NCI-H2196 treated with DMSO at 0.1 percent for 48 hours (cell line): ENCODE measurements around the gene ARF1.
A peak's percentile ranks its signal among the peaks of the same experiment; 100 is the strongest.

Experiments used
- DNase-seq: peaks from one replicate; lab custom pipeline; 2025; ENCODE audit not compliant: unreplicated experiment; lab: John Stamatoyannopoulos, UW

ARF1 gene

DNA sequence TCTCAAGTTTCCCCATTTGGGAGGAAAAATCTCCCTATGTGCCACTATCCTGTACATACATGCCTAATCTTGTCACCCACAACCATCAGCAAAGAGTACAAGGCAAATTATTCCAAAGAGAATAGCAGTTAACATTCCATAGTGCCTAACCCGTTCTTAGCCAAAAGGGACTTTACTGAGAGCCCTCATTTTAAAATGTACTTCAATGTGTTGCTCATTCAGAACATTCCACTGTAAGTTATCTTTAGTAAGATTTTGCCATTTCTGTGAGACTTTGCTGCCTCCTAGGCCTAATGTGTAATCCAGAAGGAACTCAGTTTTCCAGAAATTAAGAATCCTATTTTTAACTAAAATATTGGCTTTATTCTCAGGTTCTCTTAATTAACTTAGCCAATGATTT lies 37.8 kb downstream of the ARF1 start:
- no peak for DNase-seq

DNA sequence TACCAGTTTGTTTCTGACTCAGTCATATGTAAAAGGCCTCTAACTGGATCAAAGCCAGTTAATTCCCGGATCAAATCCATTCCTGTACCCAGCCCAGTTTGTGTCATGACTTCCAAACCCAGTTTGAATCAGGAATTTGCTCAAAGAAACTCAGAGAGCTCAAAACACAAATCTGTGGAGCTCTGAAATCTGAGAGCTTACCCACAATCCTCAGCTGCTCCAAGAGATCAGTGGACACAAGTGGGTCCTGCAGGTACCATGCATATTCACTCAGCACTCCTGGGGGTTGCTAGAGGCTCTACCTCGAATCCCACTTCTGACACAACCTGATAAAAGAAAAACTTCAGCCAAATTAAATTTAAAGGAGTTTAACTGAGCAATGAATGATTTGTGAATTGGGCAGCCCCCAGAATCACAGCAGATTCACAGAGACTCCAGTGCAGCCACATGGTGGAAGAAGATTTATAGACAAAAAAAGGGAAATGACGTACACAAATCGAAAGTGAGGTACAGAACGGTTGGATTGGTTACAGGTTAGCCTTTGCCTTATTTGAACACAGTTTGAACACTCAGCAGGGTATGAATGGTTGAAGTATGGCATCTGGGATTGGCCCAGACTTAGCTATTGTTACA lies 38.5 kb downstream of the ARF1 start:
- no peak for DNase-seq

DNA sequence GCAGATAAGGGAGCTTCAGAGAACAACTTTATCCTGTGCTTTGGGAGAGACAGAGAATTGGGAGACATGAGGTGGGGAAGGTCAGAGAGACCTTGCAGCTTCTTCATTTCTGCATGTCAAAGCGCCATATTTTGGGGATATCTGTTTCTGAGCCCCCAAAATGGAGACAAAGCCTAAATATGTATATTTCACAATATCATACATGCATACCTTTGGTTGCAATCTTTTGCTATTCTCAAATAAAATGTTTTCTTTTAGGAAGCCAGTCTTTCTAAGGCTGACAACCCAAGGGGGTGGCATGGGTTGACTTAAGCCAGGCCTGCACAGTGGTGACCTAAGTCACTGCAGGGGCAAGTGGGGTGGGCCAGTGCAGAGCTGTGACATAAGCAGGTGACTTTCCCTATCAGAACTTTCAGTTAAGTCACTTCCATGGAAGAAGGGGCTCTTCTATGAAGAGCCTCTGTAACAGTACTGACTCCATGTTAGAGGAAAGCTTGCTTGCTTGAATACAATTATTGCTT lies 40.5 kb downstream of the ARF1 start:
- DNase-seq = no peak

DNA sequence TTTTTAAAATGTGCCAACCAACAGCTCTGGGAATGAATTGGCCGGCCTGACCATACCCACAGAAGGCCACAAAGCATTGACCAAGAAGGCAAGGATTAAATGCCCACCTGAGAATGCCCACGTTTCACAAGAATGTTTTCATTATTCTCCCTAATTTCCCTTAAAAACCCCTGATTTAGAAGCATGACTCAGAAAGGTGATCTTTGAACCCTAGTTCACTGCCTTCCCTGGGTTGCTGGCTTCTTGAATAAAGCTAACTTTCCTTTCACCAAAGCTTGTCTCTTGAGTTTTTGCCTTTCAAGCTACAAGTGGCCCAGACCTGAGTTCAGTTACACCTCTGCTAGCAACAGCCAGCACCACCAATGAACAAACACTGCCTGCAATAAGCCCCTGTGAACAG lies 41.0 kb downstream of the ARF1 start:
- no peak for DNase-seq

DNA sequence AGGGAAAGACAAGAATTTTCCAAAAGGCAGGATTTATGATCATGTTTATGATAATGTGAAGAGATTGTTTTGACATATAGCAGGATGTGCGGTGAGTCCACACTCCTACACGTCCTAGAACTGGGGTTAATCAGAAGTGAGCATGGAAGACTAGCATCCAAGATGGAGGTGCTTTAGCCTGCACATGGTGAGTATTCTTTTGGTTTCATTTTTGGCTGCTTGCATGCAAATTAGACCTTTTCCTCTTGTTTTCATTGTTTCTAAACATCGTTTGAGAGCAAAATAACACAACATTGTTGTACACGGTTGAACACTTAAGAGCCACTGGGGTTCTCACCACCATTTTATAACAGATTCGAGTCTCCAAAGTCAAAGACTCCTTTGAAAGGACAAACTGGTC lies 42.7 kb downstream of the ARF1 start:
- DNase-seq = no peak

DNA sequence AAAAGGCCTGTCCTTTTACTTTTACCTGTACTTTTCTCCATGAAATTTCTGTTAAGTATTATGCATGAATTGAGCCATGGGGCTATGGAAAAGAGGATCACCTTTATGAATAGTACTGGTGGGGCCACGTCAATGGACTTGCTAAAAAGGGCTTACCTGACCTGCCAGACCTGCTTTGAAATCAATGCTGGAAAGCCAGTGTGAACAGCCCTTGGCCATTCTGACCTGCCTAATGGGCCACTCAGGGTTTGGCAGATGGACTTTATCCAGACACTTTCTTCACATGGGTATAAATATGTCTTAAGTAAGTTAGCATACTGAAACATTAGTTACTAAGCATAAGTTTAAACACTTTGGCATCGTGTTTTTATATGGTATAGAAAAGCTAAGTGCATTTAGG lies 49.3 kb downstream of the ARF1 start:
- DNase-seq = no peak

DNA sequence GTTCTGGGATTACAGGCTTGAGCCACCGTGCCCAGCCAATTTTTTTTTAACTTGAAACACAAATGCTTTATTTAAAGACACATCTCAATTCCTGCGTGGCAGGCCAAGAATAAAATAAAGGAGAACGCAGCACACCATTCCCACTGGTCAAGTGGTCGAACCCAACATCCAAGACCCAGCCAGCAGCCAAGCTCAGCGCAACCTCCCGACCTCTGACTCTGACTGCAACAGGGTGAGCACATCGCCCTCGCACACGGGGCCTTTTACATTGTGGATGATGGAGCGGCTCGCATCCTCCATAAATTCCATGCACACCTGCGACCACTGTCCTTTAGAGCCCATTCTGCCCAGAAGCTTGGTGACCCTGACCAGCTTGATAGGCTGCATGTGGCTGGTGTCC lies 52.1 kb downstream of the ARF1 start:
- no peak for DNase-seq

DNA sequence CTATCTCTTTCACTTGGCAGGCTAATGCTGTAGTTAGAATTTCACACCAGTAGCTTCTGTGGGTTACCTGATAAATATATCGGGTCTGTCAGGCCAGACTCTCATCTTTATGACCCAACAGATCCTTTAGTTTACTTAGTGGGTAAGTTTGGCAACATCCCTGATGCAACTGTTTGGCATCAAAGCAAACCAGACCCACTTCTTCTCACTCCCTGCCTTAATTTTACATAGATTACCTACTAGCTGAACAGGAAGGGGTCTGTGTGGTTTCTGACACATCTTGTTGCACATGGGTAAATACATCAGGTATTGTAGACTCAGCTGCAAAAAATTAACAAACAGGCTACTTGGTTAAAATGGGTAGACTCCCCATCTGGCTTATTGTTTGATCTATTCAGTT lies 54.4 kb downstream of the ARF1 start:
- no peak for DNase-seq

DNA sequence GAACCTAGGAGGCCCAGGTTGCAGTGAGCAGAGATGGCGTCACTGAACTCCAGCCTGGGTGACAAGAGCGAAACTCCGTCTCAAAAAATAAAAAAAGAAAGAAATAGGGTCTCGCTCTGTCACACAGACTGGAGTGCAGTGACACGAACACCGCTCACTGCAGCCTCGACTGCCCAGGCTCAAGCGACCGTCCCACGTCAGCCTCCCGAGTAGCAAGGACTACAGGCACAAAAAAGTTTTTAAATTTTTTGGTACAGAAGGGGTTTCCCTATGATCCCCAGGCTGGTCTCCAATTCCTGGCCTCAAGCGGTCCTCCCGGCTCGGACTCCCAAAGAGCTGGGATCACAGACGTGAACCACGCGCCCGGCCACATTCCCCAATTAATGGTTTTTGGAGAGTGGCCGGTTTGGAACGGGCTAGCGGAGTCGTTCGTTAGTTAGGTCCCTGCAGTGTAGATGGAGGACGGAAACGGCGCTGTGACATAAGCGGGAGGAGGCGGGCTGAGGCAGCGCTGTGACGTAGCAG lies 57.0 kb downstream of the ARF1 start:
- no peak for DNase-seq

DNA sequence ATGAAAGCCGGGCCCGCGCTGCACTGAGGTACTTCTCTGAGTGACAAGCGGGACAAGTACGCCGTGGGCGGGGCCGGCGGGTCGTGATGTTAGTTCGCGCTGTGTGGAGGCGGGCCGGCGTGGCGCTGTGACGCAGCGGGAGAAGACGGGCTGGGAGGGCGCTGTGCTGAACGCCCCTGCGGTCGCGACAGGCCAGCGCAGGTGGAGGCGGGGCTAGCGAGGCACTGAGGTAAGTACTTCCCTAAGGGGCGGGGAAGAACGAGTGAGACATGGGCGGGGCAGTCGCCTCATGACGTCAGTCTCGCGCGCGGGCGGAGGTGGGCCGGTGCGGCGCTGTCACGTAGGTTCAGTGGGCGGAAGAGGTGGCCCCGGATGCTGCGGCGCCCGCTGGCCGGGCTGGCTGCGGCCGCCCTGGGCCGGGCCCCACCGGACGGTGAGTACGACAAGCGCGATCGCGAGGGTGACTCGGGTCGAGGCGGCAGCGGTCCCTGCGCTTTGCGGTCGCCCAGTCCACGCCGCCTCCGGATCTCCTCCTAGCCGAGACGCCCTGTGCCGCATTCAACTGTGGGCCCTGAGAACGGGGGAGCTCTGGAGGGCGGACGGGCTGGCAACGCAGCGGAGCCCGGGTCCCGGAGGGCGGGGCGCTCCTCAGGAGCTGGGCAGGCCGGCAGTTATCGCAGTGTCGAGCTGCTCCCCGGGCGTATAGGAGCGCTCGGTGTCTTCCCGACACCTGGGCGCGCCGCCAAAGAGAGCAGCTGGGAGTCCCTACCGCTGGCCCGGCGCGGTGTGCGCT lies 57.6 kb downstream of the ARF1 start, which contains the start of gene GUK1:
Gene GUK1, plus strand, starts transcription at position 349 of the 793 bp plus-strand sequence. Its CDS starts 24 bp downstream, at position 373.
- DNase-seq = peak; percentile 99

DNA sequence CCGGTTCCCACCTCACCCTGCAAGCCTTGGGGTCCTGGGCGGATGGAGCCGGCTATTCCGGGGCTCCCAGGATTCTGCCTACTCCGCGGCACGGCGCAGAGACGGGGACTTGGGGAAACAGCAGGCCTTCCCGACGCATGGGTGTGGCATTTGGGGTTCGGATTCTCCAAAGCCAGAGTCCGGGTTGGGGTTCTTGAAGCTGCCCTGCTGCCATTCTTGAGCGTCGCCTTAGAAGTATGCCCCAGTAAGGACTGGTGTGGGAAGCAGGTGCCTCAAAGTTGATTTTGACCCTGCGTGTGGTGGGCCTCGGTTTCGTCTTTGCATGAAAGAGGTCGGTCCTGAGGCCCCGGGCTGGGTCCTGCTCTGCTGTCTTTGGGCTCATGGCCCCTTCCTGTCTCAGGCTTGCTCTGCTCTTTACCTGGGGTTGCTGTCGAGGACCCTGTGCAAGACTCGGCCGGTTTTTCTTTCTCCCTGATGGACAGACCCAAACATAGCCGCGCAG lies 58.3 kb downstream of the ARF1 start:
- DNase-seq = no peak

DNA sequence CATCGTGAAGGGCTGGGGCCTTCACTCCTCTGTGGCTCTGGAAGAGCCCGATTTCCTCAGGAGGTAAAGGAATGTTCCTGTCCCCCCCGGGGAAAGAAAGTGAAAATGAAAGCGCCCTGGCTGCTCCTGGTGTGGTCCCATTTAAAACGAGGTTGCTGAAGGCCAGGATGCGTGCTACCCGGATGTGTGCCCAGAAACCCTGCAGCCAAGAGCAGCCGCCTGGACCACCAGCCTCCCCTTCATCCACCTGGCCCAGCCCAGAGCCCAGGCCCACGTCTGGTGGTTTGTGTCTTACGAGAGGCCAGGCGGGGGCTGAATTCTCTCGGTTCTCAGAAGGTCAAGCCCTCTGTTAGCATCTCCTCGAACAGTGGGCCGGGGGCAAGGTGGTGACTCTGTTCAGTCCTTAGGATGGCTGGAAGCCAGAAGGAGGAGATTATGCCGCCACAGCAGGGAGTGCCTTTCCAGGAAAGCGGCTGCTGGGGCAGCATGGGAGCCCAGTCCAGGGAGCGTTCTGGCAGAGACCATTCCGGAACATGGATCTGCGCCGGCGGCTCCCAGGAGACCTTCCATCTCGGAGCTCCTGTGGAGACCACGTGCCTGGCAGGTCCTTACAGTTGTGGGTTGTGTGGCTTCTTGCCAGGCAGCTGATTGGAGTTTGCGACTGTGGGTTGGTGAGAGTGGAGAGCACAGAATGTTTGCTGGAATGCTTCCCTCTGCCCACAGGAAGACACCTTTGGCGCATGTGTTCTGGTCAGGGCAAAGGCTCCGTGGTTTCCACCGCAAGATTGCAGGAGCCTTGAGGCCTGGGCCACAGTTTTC lies 58.9 kb downstream of the ARF1 start:
- no peak for DNase-seq

DNA sequence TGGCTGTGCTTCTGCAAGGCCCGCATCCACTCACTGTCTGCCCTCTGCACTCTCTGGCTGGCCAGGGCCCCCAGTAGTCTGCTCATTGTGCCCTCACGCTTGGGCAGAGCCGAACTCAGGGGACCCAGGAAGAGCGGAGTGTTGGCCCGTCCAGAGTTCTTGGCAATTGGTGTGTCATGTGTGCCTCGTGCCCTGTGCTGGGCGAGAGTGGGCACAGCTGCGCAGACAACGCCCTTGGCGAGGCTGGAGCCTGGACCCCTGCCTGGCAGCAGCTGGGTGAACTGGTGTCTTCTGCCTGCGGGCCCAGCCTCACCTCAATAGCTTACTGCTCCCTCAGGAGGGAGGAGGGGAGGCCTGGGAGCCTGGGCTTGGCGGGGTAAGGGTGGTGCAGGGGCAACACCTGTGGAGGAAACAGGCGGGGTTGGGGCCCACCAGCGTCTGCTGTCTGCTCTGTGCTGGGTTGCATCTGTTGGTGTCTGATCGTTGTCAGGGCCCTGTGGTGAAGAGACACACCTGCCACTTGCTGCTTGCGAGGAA lies 59.7 kb downstream of the ARF1 start:
- no peak for DNase-seq

DNA sequence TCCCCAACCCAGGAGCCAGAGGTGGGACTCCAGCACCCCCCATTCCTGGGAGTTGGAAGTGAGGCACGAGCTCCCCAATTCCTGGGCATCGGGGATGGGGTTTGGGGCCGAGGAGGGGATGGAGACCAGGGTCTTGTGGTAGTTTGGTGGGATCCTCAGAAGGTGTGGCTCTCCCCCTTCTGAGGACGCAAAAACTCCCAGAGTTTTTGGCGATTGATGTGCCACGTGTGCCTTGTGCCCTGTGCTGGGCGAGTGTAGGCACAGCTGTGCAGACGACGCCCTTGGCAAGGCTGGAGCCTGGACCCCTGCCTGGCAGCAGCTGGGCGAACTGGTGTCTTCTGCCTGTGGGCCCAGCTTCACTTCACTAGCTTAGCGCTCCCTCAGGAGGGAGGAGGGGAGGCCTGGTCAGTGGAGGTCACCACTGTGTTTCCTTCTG lies 60.2 kb downstream of the ARF1 start:
- DNase-seq = no peak

DNA sequence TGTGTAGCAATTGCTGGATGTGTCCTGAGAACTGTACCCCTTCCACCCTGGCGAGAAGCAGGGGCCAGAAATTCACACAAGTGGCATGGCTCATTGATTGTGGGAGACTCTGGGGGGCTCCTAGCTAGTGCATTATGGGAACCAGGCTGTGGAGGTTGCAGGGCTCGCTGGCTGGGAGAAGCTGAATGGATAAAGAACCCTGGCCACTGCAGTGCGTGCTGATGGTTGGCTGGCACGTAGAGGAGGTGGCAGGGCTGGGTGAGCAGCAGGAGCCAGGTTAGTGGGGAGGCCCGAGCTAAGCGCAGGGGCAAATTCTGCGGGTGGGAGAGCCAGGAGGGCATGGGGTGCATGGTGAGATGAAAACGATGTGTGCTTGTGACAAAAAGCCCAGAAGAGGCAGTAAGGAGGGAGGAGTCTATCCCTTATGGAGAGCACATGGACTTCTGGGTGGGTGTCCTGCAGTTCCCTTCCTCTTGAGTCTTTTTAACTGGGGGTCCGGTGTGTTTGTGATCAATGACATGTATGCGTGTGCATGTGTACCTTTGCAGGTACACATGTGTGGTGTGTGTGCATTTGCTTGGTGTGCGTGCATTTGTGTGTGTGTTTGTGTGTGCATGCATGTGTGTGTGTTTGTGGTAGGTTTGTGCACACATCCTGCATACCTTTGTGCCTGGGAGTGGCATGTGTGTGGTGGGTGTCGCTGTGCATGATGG lies 61.1 kb downstream of the ARF1 start:
- DNase-seq = no peak

DNA sequence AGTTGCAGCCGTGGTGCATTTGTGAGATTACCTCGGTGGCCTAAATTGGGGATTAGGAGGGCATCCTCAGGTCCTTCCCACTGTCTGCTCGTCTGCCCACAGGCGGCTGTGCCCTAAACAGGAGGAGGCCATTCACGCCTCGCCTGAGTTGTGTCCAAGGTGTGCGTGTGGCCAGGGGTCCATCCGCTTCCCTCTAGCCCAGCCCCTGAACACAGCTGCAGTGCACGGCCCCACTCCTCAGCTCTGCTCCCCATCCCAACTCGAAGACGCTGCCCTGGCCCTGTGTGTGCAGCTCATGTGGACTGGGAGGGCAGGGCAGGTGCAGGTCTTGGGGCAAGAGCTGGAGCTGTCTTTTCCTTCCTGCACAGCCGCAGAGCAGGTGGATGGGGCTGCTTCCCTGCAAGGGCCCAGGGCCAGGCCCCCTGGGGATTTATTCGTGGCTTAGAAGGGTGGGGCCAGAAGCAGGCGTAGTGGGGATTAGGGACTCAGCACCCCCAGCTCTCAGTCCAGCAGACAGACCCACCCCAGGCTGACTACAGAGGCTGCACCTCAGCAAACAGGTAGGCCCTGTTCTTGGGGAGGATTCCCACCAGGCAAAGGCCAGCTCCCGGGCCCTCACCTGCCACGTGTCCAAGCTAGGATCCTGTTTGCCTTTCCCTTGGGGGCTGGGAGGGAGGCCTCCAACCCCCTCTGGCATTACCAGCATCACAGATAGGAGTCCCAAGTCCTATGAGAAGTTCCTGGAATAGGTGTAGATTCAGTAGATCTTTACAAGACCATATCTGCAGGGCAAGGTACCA lies 61.9 kb downstream of the ARF1 start:
- no peak for DNase-seq

DNA sequence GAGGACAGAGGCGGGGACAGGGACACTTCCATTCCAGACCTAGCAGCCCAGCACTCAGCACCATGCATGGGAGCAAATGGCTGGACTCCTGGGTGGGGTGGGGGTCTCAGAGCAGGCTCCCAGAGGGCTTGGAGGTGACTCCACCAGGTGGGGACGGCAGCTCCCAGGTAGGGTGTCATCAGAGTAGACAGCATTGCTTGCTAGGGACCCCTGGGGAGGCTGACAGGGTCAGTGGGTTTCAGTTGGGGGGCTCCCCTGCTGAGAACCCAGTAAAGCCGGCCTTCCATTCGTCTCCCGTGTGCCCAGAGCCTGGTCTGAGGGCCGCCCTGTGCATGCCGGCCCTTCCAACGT lies 62.5 kb downstream of the ARF1 start:
- no peak for DNase-seq

DNA sequence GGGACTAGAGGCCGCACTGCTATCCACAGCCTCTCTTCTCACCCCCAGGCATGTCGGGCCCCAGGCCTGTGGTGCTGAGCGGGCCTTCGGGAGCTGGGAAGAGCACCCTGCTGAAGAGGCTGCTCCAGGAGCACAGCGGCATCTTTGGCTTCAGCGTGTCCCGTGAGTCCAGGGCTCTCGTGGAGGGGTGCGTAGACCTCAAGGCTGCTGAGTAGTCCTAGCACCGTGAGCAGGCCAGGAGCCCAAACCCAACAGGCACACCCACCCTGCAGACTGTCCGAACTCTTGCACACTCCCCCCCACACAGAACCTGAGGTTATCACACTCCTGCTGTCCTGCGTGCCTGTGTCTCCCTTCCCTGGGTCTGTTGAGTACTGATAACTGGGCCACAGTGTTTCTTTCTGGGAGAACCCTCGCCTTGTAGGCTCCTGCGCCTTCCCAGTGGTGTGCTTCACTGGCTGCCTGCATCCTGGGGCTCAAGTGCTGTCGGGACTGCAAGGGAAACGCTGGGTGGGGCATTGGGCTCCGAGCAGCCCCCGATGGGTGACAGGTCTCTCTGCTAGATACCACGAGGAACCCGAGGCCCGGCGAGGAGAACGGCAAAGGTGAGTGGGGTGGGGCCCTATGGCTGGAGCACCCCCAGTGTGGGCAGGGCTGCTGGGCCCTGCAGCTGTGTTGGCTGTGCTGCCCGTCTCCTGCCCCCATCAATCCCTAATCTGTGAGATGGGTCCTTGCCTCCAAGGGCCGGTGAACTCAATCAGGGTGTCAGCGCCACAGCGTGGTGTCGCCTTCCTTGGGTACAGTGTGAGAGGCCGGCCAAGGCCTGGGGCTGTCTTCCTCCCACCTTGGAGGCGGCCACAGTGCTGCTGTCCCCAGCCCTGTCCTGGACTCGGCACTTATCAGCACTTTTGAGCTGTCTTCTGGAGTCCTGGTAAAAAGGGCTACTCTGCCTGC lies 63.2 kb downstream of the ARF1 start:
- DNase-seq = no peak
